H1 (cell line): Measurements from ENCODE around the gene LCNL1. TPM values are rescaled to one million over a fixed set of nuclear protein-coding genes. Genes with fewer than 3 reads are reported as not detected.

Source experiments
- CTCF ChIA-PET: fragments of 300-600 bp; sonication (Branson Sonifier 250); formaldehyde crosslinking; loops from one replicate; lab custom pipeline; 2021; ENCODE audit not compliant: partially characterized antibody; lab: Charles Lee
- POLR2A ChIA-PET: fragments of 300-600 bp; sonication (Branson Sonifier 250); formaldehyde crosslinking; loops from one replicate; lab custom pipeline; 2021; ENCODE audit warnings: inconsistent platforms; ENCODE audit not compliant: partially characterized antibody; lab: Charles Lee
- DNase-seq, 2 experiments: peaks; one replicate each; pipeline versions ENCODE4 v3.0.0 to v3.0.0-alpha.2; 2010 to 2022; ENCODE audit warnings: low spot score in 2 of 2, low read depth in 1 of 2, mixed read lengths in 1 of 2
- FAIRE-seq: peaks from 2 replicates; lab custom pipeline; 2011; peaks lifted over from hg19 to GRCh38; lab: Jason Lieb, UNC
- H2AFZ ChIP-seq: 2 replicates; pipeline ENCODE4 v1.8.1; 2012; ENCODE audit warnings: low read length, inconsistent platforms
- H2AK5ac ChIP-seq: 2 replicates; pipeline ENCODE4 v1.6.1; 2013; ENCODE audit warnings: low read depth, low read length
- H2BK120ac ChIP-seq: replicated peaks from 2 replicates; pipeline ENCODE3; 2013; ENCODE audit warnings: low read depth, low read length, inconsistent platforms
- H2BK12ac ChIP-seq: 2 replicates; pipeline ENCODE4 v1.6.1; 2013; ENCODE audit warnings: low read depth, low read length
- H2BK15ac ChIP-seq: 2 replicates; pipeline ENCODE4 v1.6.1; 2013; ENCODE audit warnings: low read length
- H2BK20ac ChIP-seq: 2 replicates; pipeline ENCODE4 v1.6.1; 2013; ENCODE audit warnings: low read length
- H2BK5ac ChIP-seq: 2 replicates; pipeline ENCODE4 v1.6.1; 2013; ENCODE audit warnings: low read depth, low read length
- H3K14ac ChIP-seq: 2 replicates; pipeline ENCODE4 v1.6.1; 2013; ENCODE audit warnings: inconsistent platforms; ENCODE audit not compliant: insufficient read length
- H3K18ac ChIP-seq: 2 replicates; pipeline ENCODE4 v1.6.1; 2013; ENCODE audit warnings: low read length; ENCODE audit errors: extremely low read depth
- H3K23ac ChIP-seq: 2 replicates; pipeline ENCODE4 v1.6.1; 2013; ENCODE audit warnings: inconsistent platforms; ENCODE audit not compliant: insufficient read length
- H3K23me2 ChIP-seq: 2 replicates; pipeline ENCODE4 v1.6.1; 2013; ENCODE audit warnings: low read depth, low read length
- H3K27ac ChIP-seq: 2 replicates; pipeline ENCODE4 v1.6.1; 2011; ENCODE audit warnings: low read depth, low read length, inconsistent platforms
- H3K27me3 ChIP-seq, 4 experiments: replicated peaks in 1 of 4; 1 replicate in 1 of 4; 2 replicates in 3 of 4; pipeline versions ENCODE4 v1.6.1 to v1.8.1; 2011 to 2013; ENCODE audit warnings: low read length in 3 of 4, mild to moderate bottlenecking in 3 of 4, inconsistent platforms in 2 of 4, mixed read lengths in 2 of 4, moderate library complexity in 1 of 4; ENCODE audit not compliant: control insufficient read depth in 3 of 4, insufficient read depth in 3 of 4; ENCODE audit errors: extremely low read depth in 1 of 4
- H3K36me3 ChIP-seq, 4 experiments: 2 replicates each; pipeline versions ENCODE4 v1.6.1 to v1.8.1; 2011 to 2013; ENCODE audit warnings: mild to moderate bottlenecking in 4 of 4, low read length in 3 of 4, moderate library complexity in 2 of 4, control low read depth in 1 of 4, inconsistent platforms in 1 of 4; ENCODE audit not compliant: insufficient read depth in 4 of 4, control insufficient read depth in 2 of 4
- H3K4ac ChIP-seq: replicated peaks from 2 replicates; pipeline ENCODE3; 2013; ENCODE audit warnings: low read length, low read depth, mixed read lengths, inconsistent platforms; ENCODE audit not compliant: insufficient read length
- H3K4me1 ChIP-seq, 4 experiments: replicated peaks in 1 of 4; 1 replicate in 1 of 4; 2 replicates in 3 of 4; pipeline versions ENCODE4 v1.6.1 to v1.8.1; 2011 to 2013; ENCODE audit warnings: low read length in 3 of 4, inconsistent platforms in 2 of 4, mixed read lengths in 1 of 4; ENCODE audit not compliant: insufficient read depth in 4 of 4, control insufficient read depth in 3 of 4
- H3K4me2 ChIP-seq, 2 experiments: 2 replicates each; pipeline versions ENCODE4 v1.6.1 to v1.8.1; 2011 to 2013; ENCODE audit warnings: low read depth in 2 of 2, low read length in 2 of 2, control low read depth in 1 of 2, inconsistent platforms in 1 of 2, mild to moderate bottlenecking in 1 of 2; ENCODE audit not compliant: insufficient read depth in 1 of 2
- H3K4me3 ChIP-seq, 4 experiments: fragments of 200-600, 300-600 bp in 1 of 4; sonication (generic), shearing (Covaris generic), sonication (Bioruptor Twin) in 1 of 4; 2 replicates each; pipeline versions ENCODE4 v1.5.1 to v1.8.1; 2011 to 2016; ENCODE audit warnings: low read length in 4 of 4, low read depth in 3 of 4, control low read depth in 2 of 4, inconsistent platforms in 2 of 4, mild to moderate bottlenecking in 2 of 4, mixed read lengths in 1 of 4, moderate library complexity in 1 of 4; ENCODE audit not compliant: insufficient read depth in 2 of 4; ENCODE audit errors: extremely low read depth in 1 of 4
- H3K56ac ChIP-seq: replicated peaks from 2 replicates; pipeline ENCODE3; 2013; ENCODE audit warnings: low read depth, mild to moderate bottlenecking, mixed read lengths, low read length, inconsistent platforms; ENCODE audit not compliant: insufficient read length
- H3K79me1 ChIP-seq: 2 replicates; pipeline ENCODE4 v1.6.1; 2013; ENCODE audit warnings: low read depth, low read length, control low read depth
- H3K79me2 ChIP-seq, 2 experiments: 2 replicates each; pipeline versions ENCODE4 v1.6.1 to v1.8.1; 2012 to 2013; ENCODE audit warnings: low read length in 2 of 2, mild to moderate bottlenecking in 2 of 2, inconsistent platforms in 1 of 2; ENCODE audit not compliant: insufficient read depth in 2 of 2, control insufficient read depth in 1 of 2
- H3K9ac ChIP-seq, 4 experiments: replicated peaks in 1 of 4; 1 replicate in 1 of 4; 2 replicates in 3 of 4; pipeline versions ENCODE4 v1.6.1 to v1.8.1; 2011 to 2013; ENCODE audit warnings: low read depth in 3 of 4, low read length in 3 of 4, control low read depth in 2 of 4, mild to moderate bottlenecking in 2 of 4, moderate library complexity in 2 of 4, inconsistent platforms in 1 of 4; ENCODE audit errors: extremely low read depth in 1 of 4
- H3K9me3 ChIP-seq, 2 experiments: 2 replicates each; pipeline versions ENCODE4 v1.6.1 to v1.8.1; 2012 to 2013; ENCODE audit warnings: mild to moderate bottlenecking in 2 of 2, moderate library complexity in 2 of 2, control low read depth in 1 of 2, inconsistent platforms in 1 of 2, low read depth in 1 of 2, low read length in 1 of 2, mixed read lengths in 1 of 2; ENCODE audit not compliant: insufficient read depth in 2 of 2
- H4K20me1 ChIP-seq, 2 experiments: replicated peaks in 1 of 2; 2 replicates each; pipeline versions ENCODE3 to v1.8.1; 2011 to 2013; ENCODE audit warnings: inconsistent platforms in 2 of 2, low read length in 2 of 2, mild to moderate bottlenecking in 1 of 2; ENCODE audit not compliant: insufficient read depth in 2 of 2, control insufficient read depth in 1 of 2
- H4K5ac ChIP-seq: 2 replicates; pipeline ENCODE4 v1.6.1; 2013; ENCODE audit warnings: low read length, low read depth, mixed read lengths, inconsistent platforms; ENCODE audit not compliant: insufficient read length
- H4K8ac ChIP-seq: 2 replicates; pipeline ENCODE4 v1.8.0; 2013; ENCODE audit warnings: mild to moderate bottlenecking, moderate library complexity, low read length, inconsistent platforms; ENCODE audit not compliant: insufficient read depth; ENCODE audit errors: extremely low read depth
- H4K91ac ChIP-seq: replicated peaks from 2 replicates; pipeline ENCODE3; 2013; ENCODE audit warnings: low read length, mixed read lengths, inconsistent platforms; ENCODE audit not compliant: insufficient read length
- ATF3 ChIP-seq: IDR thresholded peaks from 2 replicates; pipeline ENCODE4 v1.6.1; 2011; ENCODE audit warnings: low read depth, mild to moderate bottlenecking, low read length; ENCODE audit not compliant: insufficient read depth
- BACH1 ChIP-seq: IDR thresholded peaks from 2 replicates; pipeline ENCODE4 v1.6.1; 2012; ENCODE audit warnings: low read length, improper control_type of control experiment
- BCL11A ChIP-seq, 2 experiments: IDR thresholded peaks; one replicate each; pipeline ENCODE4 v1.6.1; 2011; ENCODE audit warnings: low read depth in 2 of 2, low read length in 2 of 2, mild to moderate bottlenecking in 2 of 2
- BRCA1 ChIP-seq: IDR thresholded peaks from 2 replicates; pipeline ENCODE4 v1.6.1; 2012; ENCODE audit warnings: low read depth, low read length, improper control_type of control experiment
- EGR1 ChIP-seq: IDR thresholded peaks from 2 replicates; pipeline ENCODE4 v1.6.1; 2011; ENCODE audit warnings: low read depth, low read length, borderline replicate concordance
- GABPA ChIP-seq: IDR thresholded peaks from 2 replicates; pipeline ENCODE4 v1.6.1; 2011; ENCODE audit warnings: mild to moderate bottlenecking, low read length, moderate library complexity, borderline replicate concordance; ENCODE audit not compliant: insufficient read depth
- MAX ChIP-seq: IDR thresholded peaks from 2 replicates; pipeline ENCODE4 v1.6.1; 2012; ENCODE audit warnings: inconsistent platforms
- POU5F1 ChIP-seq: IDR thresholded peaks from 2 replicates; pipeline ENCODE4 v1.6.1; 2011; ENCODE audit warnings: low read depth, mild to moderate bottlenecking, low read length, moderate library complexity
- RAD21 ChIP-seq, 2 experiments: IDR thresholded peaks in 1 of 2; conservative IDR thresholded peaks in 1 of 2; 2 replicates each; pipeline ENCODE4 v1.6.1; 2011; ENCODE audit warnings: low read depth in 2 of 2, low read length in 2 of 2, improper control_type of control experiment in 1 of 2, inconsistent platforms in 1 of 2, mild to moderate bottlenecking in 1 of 2, moderate library complexity in 1 of 2
- TBP ChIP-seq: IDR thresholded peaks from 2 replicates; pipeline ENCODE4 v1.6.1; 2011; ENCODE audit warnings: low read depth, low read length, improper control_type of control experiment
- YY1 ChIP-seq: IDR thresholded peaks from 2 replicates; pipeline ENCODE4 v1.6.1; 2011; ENCODE audit warnings: low read depth, mild to moderate bottlenecking, low read length
- WGBS, 2 experiments: shearing (Covaris generic) in 1 of 2; methylation state at CpG; one replicate each; pipeline versions ENCODE4 v1.1.6 to v1.1.7; 2013 to 2015; ENCODE audit warnings: low lambda C conversion rate in 2 of 2, mixed read lengths in 2 of 2, inconsistent platforms in 1 of 2, low coverage in 1 of 2, missing lambda C conversion rate in 1 of 2; ENCODE audit not compliant: insufficient replicate concordance in 2 of 2, insufficient coverage in 1 of 2, insufficient read length in 1 of 2; ENCODE audit errors: extremely low coverage in 1 of 2, missing lambda C conversion rate in 1 of 2; 5-methylcytosine and 5-hydroxymethylcytosine counted together
- polyA plus RNA-seq, 7 experiments: library from polyadenylated mRNA; depleted of rRNA in 3 of 7; stranded (reverse) in 5 of 7; unstranded in 2 of 7; fragments of >200 nt in 5 of 7; fragments of 200-250 nt in 2 of 7; gene quantifications; 1 replicate in 5 of 7; 2 replicates in 1 of 7; 4 replicates in 1 of 7; pipeline versions ENCODE4 v1.2.1 to v1.2.3, GENCODE V29; 2011 to 2013; ENCODE audit warnings: missing spikeins in 2 of 7, mixed read lengths in 2 of 7
- total RNA-seq: library from RNA; stranded (reverse); fragmentation: NEBNext Ultra II Directional; extraction: Animal tissue kit (Norgen Biotek cat#: 25700); gene quantifications from 2 replicates; pipeline ENCODE4 v1.2.1, GENCODE V29; 2021

LCNL1 gene
- total and polyA plus RNA-seq, 2 of the 8 experiments (the other 6 are each of a cell fraction or from before 2014, with no cell fraction given) = 0.11 TPM; not detected in 1

GRCh38 chr9:136947955-136948510, 34.8 kb upstream of the LCNL1 start:
- Histone ChIP-seq H3K14ac (no peak overlapping the region), H2BK120ac (no peak overlapping the region)
- TF ChIP-seq POU5F1 (no peak), BCL11A (IDR thresholded peaks at IDR 0.05; ENCODE audit: low read depth in 2 of 2, low read length in 2 of 2) (no peak), TBP (no peak), RAD21 (IDR thresholded peaks at IDR 0.05 in 1 of 2, conservative IDR thresholded peaks at IDR 0.05 in 1 of 2; ENCODE audit: low read depth in 2 of 2, low read length in 2 of 2) (peak; percentile 75 to 83), EGR1 (peak; percentile 70; the same call in 1 of the 2 replicates), BRCA1 (no peak), GABPA (peak; percentile 76; the same call in 1 of the 2 replicates), BACH1 (peak; percentile 59), ATF3 (no peak), MAX (no peak), YY1 (no peak)

More at GRCh38 chr9:136947955-136948510, 34.8 kb upstream of the LCNL1 start:
- H3K36me3 ChIP-seq = 0 out of 8 replicates have a peak, but pooled peaks cover 0 to under 1% (median 0%) of the 10 kb centered on the region in 4 experiments
- POLR2A ChIA-PET = interaction anchor here (1.0 to 1.3 kb wide), 5 partner anchors 34 to 222 kb away, joined by 3 to 5 read pairs (median 3); no protein-coding TSS in a partner anchor
- FAIRE-seq (peak; percentile 13), DNase-seq (peak in 1 of 2 experiments; percentile 82)
- peak overlapping the region; percentile 78; the same call in 1 of the 2 replicates for H2BK5ac ChIP-seq
- no peak overlapping the region for H2AFZ ChIP-seq
- H3K9me3 ChIP-seq = no peaks in the 10 kb centered on the region
- peak overlapping the region; percentile 72 for H4K91ac ChIP-seq
- H4K5ac ChIP-seq = no peak overlapping the region
- no peak overlapping the region for H3K56ac ChIP-seq
- H3K27me3 ChIP-seq = no peaks in the 10 kb centered on the region
- peaks cover 8% of the 10 kb centered on the region; the same call in 1 of the 2 replicates for H3K23me2 ChIP-seq
- peaks cover 3 to 5% of the 10 kb centered on the region in 2 experiments for H4K20me1 ChIP-seq
- no peak overlapping the region for H3K27ac ChIP-seq
- H3K9ac ChIP-seq = no peak overlapping the region
- H2AK5ac ChIP-seq = no peak overlapping the region
- no peak overlapping the region for H3K4me2 ChIP-seq
- H3K18ac ChIP-seq = no peak overlapping the region
- H3K4ac ChIP-seq = no peak overlapping the region
- no peak overlapping the region for H3K4me3 ChIP-seq
- no peaks in the 10 kb centered on the region for H3K79me1 ChIP-seq
- CTCF ChIA-PET = interaction anchor here (0.6 to 4.4 kb wide), 54 partner anchors 11 to 496 kb away, joined by 3 to 63 read pairs (median 4); partner anchors contain the start of genes ABCA2, AJM1, CLIC3 and FUT7
- no peak overlapping the region for H4K8ac ChIP-seq
- no peak overlapping the region for H3K23ac ChIP-seq
- H3K79me2 ChIP-seq = peaks cover 0 to 3% of the 10 kb centered on the region in 2 experiments; a peak in 1 of 4 replicates
- H2BK15ac ChIP-seq = 0 out of 2 replicates have a peak overlapping the region, but pooled peaks have one; percentile 81
- H2BK20ac ChIP-seq = no peak overlapping the region
- H3K4me1 ChIP-seq = peaks cover 0 to 25% (median 16%) of the 10 kb centered on the region in 4 experiments; a peak in 5 of 7 replicates
- peak overlapping the region; percentile 17; the same call in 1 of the 2 replicates for H2BK12ac ChIP-seq
- WGBS, 2 experiments = 62% methylated on average over 15 of the region's 15 CpGs; no CpG with 5 or more reads in 1 of the 2 experiments
